HG02884 (cell line): ENCODE results near the gene RCE1.

Experiments used
- ATAC-seq: cut with Tn5 transposase; IDR thresholded peaks from one replicate; pipeline ENCODE4 v1.9.1; 2021; ENCODE audit warnings: mild to moderate bottlenecking, moderate library complexity; ENCODE audit not compliant: unreplicated experiment

The RCE1 gene

DNA sequence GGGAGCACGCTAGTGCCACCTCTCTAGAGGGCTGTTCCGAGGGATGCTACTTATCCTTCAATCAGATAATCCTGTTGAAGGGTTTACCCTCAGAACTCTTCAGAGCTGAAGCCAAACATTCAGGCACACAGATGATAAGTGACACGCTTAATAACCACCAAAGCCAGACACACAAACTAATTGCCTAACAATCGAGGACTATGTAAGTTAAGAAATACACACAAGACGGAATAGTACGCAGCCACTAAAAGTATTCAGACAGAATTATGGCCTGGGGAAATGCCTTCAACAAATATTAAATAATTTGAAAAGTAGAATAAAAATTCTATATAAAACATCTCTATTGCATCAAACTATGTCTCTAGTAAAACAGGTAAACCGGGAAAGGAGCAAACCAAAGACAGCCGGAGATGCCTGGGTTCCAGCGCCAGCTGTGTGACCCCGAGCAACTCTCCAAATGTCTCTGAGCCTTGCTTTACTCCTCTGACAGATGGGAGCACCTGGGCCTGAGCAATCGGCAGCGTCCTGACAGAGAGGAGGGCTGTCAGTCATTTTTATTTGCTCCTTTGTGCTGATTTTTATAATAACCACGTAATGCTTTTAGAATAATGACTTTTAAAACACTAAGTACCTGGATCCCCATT lies 25.0 kb downstream of the RCE1 start:
- no peak for ATAC-seq

DNA sequence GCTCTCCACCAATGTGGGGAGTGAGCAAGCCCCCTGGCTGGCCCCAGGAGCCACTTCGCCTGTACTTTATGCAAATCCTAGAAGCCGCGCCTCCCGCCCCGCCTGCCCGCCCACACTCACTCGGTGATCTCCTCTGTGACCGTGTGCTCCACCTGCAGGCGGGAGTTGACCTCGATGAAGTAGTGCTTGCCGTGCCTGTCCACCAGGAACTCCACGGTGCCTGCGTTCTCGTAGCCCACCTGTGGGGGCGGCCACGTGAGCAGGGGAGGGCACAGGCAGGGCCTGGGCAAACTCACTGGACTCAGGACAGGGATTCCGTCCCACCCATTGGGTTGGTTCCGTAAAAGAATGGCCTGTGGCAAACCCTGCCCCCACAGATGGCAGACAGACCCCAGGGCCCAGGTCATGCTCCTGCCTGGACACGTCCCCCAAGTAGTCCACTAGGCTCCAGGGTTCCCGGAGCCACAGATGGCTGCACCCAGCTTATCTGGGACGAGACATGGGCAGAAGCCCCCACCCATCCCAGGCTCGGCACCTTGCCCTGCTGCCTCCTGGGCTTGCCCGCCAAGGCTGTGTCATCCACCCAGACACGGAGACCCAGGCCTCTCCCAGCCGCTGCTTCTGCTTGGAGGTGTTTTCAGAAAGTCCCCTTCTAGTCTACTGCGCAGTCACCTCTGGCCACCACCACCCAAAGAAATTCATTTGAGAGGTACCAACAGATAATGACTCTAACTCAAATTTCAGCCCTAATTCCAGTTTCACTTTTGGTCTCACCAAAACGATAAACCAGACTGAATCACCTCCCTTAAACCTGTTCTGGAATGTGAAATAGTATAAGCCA lies 25.7 kb downstream of the RCE1 start:
- ATAC-seq = no peak

DNA sequence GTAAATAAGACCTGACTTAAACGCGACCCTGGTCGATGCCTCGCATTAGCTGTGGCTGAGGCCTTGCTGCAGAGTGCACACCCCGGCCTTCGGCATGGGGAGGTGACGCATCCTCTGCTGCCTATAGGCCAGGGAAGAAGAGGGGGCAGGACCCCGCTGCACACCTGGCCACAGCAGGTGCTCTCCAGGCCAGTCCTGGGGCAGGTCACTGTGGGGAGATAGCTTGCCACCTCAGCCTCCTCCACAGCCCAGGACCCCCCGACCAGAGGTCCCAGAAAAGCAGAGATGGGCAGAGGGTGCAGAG lies 26.3 kb downstream of the RCE1 start:
- ATAC-seq = no peak

DNA sequence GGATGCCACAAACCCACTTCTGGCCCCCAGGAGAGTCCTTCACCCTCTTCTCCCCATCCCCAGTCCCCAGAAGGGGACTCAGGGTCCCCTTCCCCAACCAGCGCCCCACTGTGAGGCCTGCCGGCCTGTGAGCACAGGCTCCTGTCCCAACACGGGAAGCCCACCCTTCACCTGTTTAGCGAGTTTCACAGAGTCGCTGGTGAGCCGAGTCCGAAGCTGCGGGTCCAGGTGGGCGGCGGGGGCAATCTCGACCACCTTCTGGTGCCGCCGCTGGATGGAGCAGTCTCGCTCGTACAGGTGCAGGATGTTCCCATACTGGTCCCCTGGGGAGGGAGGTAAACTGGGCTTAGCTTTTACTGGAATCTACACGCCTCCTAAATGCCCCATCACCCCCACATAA lies 26.9 kb downstream of the RCE1 start:
- ATAC-seq = no peak

DNA sequence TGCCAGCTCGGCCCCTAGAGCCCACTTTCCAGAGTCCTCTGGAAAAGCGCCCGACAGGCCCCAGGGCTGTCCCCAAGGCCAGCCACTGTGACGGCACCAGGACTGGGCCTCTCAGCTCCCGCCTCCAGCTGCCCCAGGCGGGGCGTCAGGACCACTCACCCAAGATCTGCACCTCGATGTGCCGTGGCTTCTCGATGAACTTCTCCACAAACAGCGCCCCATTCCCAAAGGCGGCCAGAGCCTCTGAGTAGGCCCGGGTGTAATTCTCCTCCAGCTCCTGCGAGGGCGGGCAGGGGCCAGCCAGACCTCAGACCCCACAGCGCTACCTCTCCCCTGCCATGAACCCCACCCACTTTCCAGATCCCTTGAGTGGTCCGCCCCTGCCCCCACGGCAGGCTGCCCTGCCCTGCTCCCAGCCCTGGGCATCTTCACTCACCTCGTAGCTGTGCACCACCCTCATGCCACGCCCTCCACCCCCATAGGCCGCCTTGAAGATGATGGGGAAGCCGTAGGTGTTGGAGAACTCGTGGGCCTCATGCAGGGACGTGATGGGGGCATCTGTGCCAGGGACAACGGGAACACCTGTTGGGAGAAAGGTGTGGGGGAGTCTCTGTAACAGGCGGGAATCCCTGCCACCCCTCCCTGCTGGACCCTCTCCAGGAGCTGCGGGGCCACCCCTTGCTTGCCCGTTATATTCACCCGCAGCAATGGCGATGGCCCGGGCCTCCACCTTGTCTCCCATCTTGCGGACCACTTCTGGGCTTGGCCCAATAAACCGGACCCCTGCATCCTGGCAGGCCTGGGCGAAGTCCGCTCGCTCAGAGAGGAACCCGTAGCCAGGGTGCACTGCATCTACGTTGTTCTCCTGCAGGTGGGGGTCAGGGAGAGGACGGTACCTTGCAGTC lies 27.6 kb downstream of the RCE1 start:
- no peak for ATAC-seq

DNA sequence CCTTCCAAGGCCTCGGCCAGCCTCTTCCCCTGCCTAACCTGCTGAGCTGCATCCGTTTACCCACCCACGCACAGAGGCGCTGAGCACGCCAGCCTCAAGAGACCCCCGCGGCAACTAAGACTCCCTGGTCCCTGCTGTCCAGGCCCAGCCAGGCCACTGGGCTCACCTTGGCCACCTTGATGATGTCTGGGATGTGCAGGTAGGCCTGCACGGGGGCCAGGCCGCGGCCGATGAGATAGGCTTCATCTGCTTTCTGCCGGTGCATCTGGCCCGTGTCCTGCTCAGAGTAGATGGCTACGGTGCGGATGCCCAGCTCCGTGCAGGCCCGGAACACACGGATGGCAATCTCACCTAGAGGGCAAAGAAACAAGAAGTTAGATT lies 28.3 kb downstream of the RCE1 start:
- ATAC-seq = no peak

DNA sequence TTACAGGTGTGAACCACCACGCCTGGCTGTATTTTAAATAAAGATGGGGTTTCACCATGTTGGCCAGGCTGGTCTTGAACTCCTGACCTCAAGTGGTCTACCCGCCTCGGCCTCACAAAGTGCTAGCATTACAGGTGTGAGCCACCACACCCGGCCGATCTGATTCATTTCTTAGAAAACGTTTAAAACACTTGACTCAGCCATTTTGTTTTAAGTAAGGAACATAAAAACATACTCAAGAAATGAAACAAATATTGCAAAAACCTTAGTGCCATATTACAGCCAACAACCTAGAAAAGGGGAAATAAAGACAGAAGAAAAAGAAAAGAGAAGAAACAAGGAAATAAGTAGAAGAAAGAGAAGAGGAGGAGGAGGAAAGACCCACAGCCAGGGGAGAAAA lies 31.0 kb downstream of the RCE1 start:
- no peak for ATAC-seq

DNA sequence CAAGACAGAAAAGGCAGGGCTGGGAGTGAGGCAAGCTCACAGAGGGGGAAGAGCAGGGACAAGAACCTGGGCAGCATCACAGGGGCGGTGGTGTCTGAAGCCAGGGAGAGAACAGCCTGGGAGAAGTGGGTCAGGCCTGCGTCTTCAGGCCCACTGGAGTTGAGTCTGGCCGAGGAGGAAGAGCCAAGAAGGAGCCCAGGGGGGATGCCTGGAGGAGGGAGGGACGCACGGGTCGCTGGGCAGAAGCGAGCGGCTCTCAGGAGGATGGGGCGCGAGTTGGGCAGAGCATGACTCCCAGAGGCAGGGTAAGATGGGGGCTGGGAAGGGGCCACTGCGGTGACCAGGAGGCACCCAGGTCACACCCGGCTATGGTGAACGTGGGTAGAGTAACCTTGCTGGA lies 32.1 kb downstream of the RCE1 start:
- ATAC-seq = no peak

DNA sequence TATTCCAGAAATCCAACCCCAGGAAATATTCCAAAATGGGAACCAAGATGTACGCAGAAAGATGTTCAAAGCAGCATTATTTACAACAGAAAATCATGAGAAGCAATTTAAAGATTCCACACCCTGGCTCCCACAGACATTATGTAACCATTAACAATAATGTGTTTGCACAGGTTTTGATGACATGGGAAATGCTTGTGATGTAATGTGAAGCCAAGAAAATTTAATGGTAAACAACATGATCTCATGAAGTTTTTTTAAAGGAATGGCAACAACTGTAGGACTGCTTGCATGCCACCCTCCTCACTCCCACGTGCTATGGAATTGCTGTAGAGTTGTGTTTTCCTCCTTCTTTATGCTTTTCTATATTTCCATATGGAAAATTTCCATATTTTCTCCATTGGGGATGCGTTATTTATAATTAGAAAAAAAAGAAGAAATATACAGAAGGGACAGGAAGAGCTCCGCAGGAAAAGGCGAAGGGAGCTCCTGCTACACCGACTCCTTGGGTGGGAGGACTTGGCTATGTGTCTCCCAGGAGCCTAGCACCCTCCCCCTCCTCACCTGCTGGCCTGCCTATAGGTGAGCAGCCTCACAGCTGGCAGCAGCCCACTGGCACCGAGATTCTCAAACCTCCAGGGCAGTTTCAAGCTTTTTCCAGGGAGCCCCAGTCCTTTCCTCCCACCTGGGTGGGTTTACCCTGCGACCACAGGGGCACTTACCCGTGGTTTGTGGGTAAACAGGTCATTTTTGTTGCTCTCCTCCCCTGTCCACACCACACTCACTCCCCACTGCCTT lies 34.5 kb downstream of the RCE1 start:
- no peak for ATAC-seq

DNA sequence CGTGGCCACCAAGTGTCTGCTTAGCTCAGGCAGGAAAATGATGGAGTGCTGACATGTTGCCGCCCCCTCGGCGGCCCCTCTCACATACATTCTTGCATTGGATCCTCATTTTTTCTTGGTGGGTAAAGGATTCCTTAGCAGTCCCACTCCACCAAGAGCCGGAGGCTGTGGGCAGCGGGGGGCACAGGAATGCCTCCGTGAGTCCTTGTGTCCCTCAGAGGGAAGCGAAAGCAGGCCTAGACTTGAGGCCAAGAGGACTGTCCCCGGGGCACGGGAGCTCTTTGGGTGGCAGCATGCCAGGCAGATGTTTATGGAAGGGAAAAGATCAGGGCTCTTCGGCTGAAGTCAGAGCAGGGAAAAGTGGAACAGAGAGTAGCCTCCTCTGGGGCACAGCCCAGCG lies 35.2 kb downstream of the RCE1 start:
- no peak for ATAC-seq

DNA sequence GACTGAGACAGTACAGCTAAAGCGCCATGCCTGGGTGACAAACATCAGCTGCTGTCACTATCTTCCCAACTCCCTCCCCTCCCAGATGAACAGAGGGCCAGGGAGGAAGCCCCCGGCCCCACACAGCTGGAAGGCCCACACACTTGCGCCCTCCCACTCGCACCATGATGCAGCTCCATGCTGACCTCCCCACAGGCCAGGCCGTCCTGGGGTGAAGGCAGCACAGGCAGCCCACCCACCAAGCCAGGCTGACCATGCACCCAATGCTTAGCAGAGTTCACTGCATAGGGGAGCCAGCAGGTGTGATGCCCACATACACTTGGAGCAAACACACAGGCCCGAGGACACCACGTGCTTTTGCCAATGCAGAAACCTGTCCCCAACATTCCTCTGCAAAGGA lies 35.8 kb downstream of the RCE1 start:
- ATAC-seq = no peak

DNA sequence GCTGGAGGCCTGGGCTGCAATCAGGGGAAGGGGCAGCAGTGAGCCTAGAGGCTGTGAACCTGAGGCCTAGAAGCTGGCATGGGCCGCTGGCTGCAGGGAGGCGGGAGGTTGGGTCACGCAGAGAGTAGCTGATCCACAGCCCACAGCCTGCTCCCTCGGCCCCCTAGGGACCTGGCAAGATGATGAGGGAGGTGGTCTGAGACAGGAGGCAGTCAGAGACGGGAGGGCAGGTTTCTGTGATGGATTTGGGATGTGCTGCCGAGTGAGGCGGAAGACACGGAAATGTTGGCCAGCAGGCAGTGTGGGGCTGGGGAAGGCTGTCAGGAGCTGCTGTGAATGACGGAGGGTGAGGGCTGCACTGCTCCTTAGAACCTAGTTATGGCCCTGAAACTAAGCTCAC lies 36.3 kb downstream of the RCE1 start:
- ATAC-seq = no peak

DNA sequence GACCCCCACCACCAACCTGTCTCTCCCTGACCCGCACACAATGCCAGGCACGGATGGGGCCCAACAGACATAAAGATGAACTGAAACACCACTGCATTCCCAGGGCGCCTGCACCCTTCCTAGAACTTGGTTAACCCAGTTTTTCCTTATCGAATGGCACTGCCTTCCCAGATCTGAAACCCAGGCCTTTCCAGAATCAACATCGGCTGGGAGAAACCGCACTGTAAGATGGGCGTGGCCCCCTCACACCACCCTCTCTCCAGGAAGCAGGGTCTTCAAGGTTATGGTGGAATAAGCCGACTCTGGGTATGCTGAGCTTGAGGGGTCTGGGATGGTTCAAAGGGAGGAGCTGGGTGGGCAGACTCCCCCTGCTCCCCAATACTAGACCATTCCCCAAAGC lies 36.8 kb downstream of the RCE1 start:
- no peak for ATAC-seq

DNA sequence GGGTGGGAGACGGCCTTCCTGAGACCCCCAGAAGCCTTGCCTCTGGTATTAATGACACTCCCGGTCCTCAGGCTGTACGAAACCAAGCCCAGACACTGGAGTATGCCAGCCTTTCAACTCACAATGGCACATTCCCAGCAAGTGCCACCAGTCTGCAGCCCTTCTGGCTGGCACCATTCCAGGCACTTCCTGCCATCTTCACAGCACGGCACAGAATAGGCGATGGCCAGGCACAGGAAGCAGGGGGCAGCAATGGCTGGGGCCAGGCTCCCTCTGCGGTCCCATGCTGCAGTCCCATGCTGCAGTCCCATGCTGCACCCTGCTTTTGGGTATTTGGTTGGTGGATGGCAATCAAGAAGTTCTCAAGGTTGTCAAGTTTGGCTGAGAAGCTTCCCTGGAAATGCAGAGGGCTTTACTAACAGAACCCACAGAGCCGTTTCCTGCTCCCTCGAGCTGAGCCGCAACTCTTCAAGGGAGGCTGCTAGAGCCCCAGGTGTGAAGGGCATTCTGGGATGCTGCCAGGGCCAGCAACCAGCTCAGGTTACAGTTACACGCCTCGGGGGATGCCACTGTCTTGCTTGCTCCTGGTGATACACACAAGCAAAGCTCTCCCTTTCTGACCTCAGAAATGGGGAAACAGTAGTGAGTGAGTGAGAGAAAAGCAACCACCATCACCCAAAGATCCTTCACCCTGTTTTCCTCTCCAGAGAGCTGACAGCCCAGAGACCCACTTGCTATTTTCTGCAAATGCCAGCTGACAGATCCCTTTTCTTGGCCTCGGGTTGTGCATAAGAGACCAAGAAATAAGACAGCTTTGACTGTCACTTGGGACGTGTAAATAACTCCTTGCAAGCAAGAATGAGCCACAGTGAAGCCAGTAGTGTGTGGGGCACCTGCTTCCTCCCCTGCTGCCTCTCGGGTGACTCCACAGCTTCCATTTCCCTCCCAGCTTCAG lies 37.5 kb downstream of the RCE1 start:
- no peak for ATAC-seq

DNA sequence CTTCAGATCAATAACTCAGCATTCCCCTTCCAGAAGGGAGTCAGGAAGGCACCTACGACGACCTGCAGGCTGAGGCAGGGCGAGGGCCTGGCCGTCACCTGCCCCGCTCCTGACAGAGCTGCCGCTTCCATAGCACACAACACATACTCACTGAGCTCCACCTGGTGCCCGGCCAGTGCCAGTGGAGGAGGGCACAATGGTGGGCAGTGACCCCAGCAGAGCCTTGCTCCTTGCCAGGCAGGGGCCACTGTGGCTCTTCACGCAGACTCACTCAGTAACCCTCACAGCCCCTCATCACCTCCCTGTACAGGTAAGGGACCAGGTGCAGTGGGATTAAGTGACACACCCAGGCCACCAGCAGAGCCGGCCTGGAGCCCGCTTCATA lies 38.2 kb downstream of the RCE1 start:
- ATAC-seq = no peak

DNA sequence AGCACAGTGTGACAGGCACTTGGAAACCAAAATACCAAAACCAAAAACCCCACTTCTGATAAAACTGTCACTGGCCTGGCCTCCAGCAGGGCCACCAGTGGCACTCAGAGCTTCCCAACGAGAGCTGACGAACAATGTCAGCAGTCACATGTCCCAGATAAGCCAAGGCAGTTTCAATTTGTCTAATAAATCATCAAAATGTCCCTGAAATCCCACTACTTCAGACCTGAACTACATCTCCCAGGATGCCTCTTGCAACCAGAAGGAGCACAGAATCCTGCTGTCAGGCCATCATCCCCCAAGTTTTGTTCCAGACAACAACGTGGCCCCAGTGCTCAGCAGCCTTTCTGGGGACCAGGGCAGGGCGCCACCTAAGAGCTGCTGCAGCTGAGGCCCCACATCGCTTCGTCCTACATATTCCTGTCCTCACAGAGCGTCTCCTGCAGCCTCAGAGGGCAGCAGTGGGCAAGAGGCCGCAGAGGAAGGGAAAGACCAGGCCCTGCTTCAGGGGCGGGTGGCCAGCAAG lies 38.7 kb downstream of the RCE1 start:
- no peak for ATAC-seq

DNA sequence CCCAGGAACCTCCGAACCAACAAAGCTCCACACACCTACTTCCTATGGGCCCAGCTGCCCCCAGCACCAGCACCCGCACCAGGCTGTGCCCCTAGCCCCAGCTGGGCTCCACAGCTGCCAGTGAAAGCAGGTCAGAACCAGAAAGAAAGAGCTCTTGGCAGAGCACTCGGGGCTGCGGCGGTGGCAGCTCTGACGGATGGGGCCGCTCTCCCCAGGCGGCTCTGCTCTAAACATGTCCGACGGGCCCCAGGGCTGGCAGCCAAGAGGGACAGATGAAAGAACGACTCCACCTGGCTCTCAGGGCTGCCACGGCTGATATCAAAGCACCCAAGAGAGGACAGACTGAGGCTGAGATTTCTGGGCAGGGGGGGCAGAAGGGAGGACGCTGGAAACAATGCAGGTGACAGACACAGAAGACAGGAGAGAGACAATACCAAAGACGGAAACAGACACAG lies 39.3 kb downstream of the RCE1 start:
- ATAC-seq = no peak

DNA sequence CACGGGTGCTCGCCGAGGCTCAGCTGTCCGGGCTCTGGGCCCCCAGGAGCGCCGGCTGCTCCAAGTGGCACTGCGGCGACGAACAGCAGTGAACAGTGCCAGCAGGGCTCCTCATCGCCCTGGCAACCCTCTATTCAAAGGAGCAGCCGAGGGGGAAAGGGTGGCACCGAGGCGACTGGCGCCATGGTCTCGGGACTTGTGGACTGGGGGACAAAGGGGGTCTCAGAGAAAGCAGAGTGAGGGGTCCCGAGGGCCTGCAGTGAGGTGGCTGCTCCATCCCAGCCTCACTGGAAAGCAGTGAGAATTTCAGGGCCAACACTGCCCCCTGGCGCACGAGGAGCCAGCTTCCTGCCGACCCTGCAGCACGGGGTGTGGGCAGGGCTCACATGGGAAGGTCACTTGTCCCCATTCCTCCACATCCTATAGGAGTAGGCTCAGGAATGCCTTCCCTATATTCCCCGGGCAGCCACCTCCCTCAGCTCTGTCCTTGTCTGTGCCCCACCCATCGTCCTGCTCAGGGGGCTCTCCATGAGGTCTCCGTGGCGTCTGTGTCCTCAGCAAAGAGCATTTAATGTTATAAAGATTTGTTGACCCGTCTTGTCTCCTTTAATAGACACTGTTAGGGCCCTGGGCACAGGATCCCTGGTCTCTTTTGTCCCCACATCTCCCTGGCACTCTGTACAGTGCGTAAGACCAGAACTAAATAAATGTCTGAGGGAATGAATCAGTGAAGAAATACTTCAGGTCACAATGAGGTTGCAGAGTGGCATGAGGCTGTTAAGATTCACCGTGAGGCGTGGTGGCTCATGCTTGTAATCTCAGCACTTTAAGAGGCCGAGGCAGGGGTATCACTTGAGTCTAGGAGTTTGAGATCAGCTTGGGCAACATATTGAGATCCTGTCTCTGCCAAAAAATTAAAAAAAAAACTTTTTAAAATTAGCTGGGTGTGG lies 40.0 kb downstream of the RCE1 start:
- no peak for ATAC-seq

DNA sequence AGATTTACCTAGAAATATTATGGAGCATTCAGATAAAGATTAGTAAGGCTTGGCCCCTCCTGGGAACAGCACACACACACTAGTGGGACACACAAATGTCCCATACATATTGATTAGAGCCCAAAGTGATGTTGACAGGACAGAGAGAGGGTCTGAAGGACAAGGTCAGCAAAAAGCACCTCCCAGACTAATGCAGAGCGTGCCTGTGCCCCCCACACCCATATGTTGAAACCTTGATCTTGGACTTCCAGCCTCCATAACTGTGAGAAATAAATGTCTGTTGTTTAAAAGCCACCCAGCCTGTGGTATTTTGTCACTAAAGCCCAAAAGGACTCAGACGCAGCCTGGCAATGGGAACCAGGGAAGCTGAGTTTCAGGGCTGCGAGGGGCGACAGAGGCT lies 41.2 kb downstream of the RCE1 start:
- no peak for ATAC-seq
